Activated naive CD8-positive, alpha-beta T cell (primary cell): ENCODE measurements around the gene GDPD2.

Experiments
- H3K27ac Mint-ChIP-seq: one replicate; pipeline ENCODE4 v1.8.0; 2021; ENCODE audit warnings: mixed read lengths
- H3K27me3 Mint-ChIP-seq: one replicate; pipeline ENCODE4 v1.8.0; 2021; ENCODE audit warnings: mixed read lengths
- H3K36me3 Mint-ChIP-seq: one replicate; pipeline ENCODE4 v1.8.0; 2021; ENCODE audit warnings: mixed read lengths
- H3K4me1 Mint-ChIP-seq: one replicate; pipeline ENCODE4 v1.8.0; 2021; ENCODE audit warnings: low read depth, mixed read lengths
- H3K4me3 Mint-ChIP-seq: one replicate; pipeline ENCODE4 v1.8.0; 2021; ENCODE audit warnings: mild to moderate bottlenecking, mixed read lengths
- H3K9me3 Mint-ChIP-seq: one replicate; pipeline ENCODE4 v1.8.0; 2021; ENCODE audit warnings: low read depth, mixed read lengths

GDPD2 gene

DNA sequence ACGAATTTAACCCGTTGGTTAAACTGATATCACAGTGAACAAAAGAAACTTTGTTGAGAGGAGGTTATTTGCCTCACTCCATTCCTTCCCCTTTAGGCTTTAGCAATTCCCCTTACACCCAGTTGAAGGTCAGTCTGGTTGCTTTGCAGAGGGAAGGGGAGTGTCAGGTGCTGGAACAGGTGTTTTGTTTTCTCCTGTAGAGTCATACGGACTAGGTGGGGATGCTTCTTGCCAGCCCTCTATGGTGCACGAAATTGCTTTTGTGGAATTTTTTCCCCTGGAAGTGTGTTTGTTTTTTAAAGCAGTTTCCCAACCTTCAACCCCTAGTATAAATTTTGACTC, 54.6 kb downstream of the GDPD2 start:
- Mint-ChIP-seq H3K4me3 (no peak overlapping the region), H3K9me3 (no peaks in the 10 kb centered on the region), H3K4me1 (no peaks in the 10 kb centered on the region), H3K36me3 (peaks cover 6% of the 10 kb centered on the region), H3K27ac (no peak overlapping the region), H3K27me3 (no peaks in the 10 kb centered on the region)

DNA sequence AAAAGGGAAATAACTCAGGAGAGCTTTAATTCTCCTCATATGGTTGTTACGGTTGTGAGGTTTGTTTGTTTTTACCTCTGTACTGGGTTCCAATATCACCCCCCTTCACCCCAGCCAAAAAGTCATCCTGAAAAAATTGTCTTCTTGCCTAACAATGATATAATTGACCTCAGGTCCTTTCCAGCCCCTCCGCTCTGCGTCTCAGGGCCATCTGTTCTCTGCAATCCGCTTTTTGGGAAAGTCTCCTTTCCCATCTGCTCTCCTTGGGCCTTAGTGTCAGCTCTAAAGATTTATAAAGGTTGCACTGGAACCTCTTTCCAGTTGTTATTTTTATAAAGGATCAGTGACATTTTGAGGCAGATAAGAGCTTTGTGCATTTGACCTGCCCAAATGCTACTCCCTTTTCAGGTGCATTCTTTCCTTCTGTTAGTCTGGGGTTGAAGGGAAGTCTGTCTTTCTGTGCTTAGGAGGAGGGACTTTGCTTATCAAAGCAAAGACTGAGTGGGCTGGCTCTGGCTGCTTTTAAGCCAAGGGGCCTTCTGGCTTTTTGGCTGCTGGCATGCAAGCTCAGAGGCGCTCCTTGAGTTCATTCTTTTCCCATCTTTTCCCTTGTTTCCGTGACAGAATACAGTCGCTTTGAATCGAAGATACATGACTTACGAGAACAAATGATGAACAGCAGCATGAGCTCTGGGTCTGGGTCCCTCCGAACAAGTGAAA, 55.6 kb downstream of the GDPD2 start:
- no peak overlapping the region for H3K27ac Mint-ChIP-seq

DNA sequence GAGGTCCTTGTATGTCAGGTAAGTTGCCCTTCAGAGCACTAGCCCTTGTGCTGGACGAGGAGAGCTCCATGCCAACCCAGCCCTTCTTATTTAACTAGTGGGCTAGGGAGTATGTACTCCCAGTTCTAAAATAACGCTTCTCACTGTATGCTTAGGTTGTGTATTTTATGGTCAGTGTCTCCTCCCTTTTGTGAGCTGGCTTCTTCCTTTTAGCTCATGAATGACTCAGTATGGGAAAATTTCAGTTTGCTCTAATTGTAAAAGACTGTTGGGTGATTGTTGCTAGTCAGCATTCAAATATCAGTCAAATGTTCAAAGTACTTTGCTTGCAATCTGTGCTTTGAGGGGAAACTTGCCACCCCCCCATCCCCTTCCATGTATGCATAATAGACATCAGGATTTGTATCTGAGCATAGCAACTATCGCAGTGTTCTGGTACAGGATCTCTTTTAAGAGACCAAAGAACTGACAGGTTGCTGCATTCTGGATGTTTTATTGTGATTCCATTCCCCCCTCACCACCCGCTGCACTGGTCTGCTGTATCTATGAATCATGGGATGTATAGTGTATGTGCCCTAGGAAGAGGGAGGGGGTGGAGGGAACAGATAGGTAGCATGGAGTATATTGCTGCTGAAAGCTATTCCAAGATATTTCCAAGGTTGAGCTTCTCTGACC, 56.3 kb downstream of the GDPD2 start:
- Mint-ChIP-seq H3K27me3 (no peaks in the 10 kb centered on the region), H3K4me3 (no peak overlapping the region), H3K4me1 (no peaks in the 10 kb centered on the region), H3K9me3 (no peaks in the 10 kb centered on the region), H3K36me3 (peaks cover 6% of the 10 kb centered on the region), H3K27ac (no peak overlapping the region)

More for the DNA sequence above, 55.6 kb downstream of the GDPD2 start:
- Mint-ChIP-seq H3K9me3 (no peaks in the 10 kb centered on the region), H3K36me3 (peaks cover 6% of the 10 kb centered on the region), H3K27me3 (no peaks in the 10 kb centered on the region), H3K4me1 (no peaks in the 10 kb centered on the region), H3K4me3 (no peak overlapping the region)

DNA sequence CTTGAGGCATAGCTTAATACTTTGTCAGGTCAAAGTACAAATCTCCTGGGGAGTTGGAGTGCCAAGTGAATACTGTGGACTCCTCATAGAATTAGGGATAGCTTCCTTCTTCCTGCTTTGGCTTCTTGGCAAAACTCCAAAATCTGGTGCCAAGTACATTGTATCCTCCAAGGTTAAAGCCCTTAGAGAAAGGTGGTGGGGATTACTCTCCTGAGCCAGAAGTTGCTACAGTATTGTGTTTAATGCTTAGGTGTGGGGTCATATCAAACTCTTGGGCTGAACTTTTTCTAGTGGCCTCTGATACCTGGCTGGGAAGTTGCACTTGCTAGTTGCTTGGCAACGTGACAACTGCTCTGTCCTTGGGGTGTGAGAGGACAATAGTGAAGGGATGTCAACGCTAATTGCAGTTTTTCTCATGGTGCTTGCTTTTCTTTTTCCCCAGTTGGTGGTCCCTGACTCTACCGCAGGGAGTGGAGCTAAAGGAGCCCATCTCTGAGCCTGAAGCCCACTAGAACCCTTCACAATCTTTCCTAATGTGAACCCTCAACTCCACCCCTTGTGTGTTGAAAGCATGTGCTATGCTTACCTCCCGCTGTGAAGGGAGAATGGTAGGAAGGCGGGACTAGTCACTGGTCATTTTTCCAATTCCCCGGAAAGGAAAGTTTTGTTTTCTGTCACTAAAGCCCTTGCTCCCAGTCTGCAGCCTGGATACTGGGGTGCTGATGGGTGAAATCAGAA, 57.0 kb downstream of the GDPD2 start:
- Mint-ChIP-seq H3K9me3 (no peaks in the 10 kb centered on the region), H3K27ac (no peak overlapping the region), H3K4me1 (no peaks in the 10 kb centered on the region), H3K36me3 (peaks cover 6% of the 10 kb centered on the region), H3K27me3 (no peaks in the 10 kb centered on the region), H3K4me3 (no peak overlapping the region)

DNA sequence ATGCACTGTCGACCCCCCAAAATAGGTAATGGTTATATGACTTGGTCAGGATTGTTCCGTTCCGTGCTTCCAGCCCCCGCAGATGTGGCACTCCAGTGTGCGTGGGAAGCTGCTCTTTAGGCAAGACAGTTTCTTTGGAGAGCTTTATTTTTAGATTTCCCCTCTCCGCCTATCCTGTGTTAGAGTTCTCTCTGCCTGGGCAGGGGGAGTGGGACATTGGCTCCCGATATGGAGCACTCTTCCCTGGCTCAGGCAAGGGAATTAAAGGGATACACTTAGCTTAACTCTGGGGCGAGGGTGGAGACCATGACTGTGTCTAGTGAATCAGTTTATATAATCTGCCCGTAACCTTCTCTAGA, 57.5 kb downstream of the GDPD2 start:
- H3K4me1 Mint-ChIP-seq = no peaks in the 10 kb centered on the region
- H3K4me3 Mint-ChIP-seq = no peak overlapping the region
- no peak overlapping the region for H3K27ac Mint-ChIP-seq
- H3K9me3 Mint-ChIP-seq = no peaks in the 10 kb centered on the region
- H3K27me3 Mint-ChIP-seq = no peaks in the 10 kb centered on the region
- peaks cover 6% of the 10 kb centered on the region for H3K36me3 Mint-ChIP-seq

DNA sequence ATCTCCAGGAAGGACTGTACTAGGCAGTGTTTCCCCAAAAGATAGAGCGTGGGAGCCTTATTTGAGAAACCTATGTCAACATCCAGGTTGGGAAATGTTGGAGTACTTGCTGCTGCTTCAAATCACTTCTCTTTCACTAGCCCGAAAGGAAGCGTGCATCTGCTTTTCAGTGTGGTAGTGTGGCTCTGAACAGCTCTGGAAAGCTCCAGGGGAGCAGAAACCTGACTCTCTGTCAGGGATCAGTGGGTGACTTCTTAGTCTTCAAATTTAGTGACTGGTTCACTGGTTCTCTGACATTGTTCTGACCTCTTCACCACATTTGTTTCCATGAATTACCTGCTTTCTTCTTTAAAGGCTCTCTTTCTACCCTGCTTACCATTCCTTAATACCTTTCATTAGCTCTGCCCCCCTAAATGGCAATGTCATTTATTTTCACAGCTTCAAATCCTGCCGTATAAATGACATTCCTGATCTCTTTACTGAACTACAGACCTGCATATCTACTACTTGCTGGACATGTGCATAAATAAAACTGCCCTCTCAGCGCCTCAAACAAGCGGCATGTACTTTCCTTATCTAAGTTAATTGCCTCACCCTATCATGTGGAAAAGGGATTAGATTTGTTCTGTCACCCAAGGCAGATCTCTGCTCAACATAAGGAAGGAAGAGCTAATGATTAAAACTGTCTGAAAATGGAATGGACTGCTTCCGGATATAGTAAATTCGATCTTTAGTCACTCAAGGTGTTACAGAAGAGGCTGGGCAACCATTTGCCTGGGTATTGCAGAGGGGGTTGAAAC, 58.6 kb downstream of the GDPD2 start:
- no peaks in the 10 kb centered on the region for H3K27me3 Mint-ChIP-seq
- H3K4me1 Mint-ChIP-seq = no peaks in the 10 kb centered on the region
- no peak overlapping the region for H3K27ac Mint-ChIP-seq
- H3K36me3 Mint-ChIP-seq = peaks cover 6% of the 10 kb centered on the region
- no peak overlapping the region for H3K4me3 Mint-ChIP-seq
- no peaks in the 10 kb centered on the region for H3K9me3 Mint-ChIP-seq

DNA sequence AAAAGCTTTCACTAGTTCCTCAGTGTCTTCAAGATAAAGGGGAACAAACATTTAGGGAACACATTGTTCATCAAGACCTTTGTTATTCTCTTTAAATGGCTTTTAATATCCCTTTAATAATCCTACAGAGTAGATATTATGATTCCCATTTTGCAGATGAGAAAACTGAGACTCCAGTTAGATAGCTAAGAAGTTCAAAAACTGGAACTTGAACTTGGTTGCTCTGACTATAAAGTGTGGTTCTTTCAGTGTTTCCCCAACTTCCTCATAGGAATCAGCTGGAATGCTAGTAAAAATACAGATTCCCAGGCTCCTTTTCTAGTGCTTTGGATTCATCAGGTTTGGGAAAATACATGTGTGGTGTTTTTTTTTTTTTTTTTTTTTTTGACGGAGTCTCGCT, 59.2 kb downstream of the GDPD2 start:
- H3K27me3 Mint-ChIP-seq = no peaks in the 10 kb centered on the region
- H3K4me1 Mint-ChIP-seq = no peaks in the 10 kb centered on the region
- H3K4me3 Mint-ChIP-seq = no peak overlapping the region
- H3K27ac Mint-ChIP-seq = no peak overlapping the region
- H3K9me3 Mint-ChIP-seq = no peaks in the 10 kb centered on the region
- peaks cover 6% of the 10 kb centered on the region for H3K36me3 Mint-ChIP-seq
